C4-2B (cell line): ENCODE measurements around the gene TRIP10.

Source experiments
- H3K27ac ChIP-seq: fragments of 450-650 bp; 2 replicates; pipeline ENCODE4 v1.5.1; 2017
- CTCF ChIP-seq: fragments of 450-650 bp; conservative IDR thresholded peaks from 2 replicates; pipeline ENCODE4 v1.5.1; 2017; ENCODE audit warnings: mild to moderate bottlenecking
- ZFX ChIP-seq: fragments of 450-650 bp; IDR thresholded peaks from 2 replicates; pipeline ENCODE4 v1.6.1; 2017

Gene TRIP10

GRCh38 chr19:6729573-6730152 is 9.8 kb upstream of the TRIP10 start:
- TF ChIP-seq CTCF (no peak), ZFX (no peak)
- H3K27ac ChIP-seq = no peak overlapping the region

GRCh38 chr19:6730153-6730804 is 9.2 kb upstream of the TRIP10 start:
- no peak overlapping the region for H3K27ac ChIP-seq
- TF ChIP-seq ZFX (no peak), CTCF (no peak)

- H3K27ac ChIP-seq = no peak overlapping the region
- no peak for TF ChIP-seq ZFX
- TF ChIP-seq CTCF = no peak
Observed at GRCh38 chr19:6730941-6731670, 8.4 kb upstream of the TRIP10 start.

GRCh38 chr19:6731822-6732221 is 7.7 kb upstream of the TRIP10 start:
- TF ChIP-seq ZFX = no peak
- no peak for TF ChIP-seq CTCF
- H3K27ac ChIP-seq = no peak overlapping the region

GRCh38 chr19:6732803-6733337 is 6.6 kb upstream of the TRIP10 start:
- H3K27ac ChIP-seq = no peak overlapping the region
- TF ChIP-seq CTCF (no peak), ZFX (no peak)

- H3K27ac ChIP-seq = no peak overlapping the region
- no peak; the same call in 1 of the 2 replicates for TF ChIP-seq CTCF
- TF ChIP-seq ZFX = no peak
Observed at GRCh38 chr19:6733338-6734095, 6.0 kb upstream of the TRIP10 start.
